Measurements from ENCODE around the gene VPS13D. TPM values are rescaled to one million over a fixed set of nuclear protein-coding genes. Genes with fewer than 3 reads are reported as not detected.
A peak's percentile ranks its signal among the peaks of the same experiment; 100 is the strongest.
"Not testable (repeated sequence)": the region's sequence is repeated elsewhere in the genome, so short reads cannot be mapped to it uniquely, and the experiment has no call there.

VPS13D gene
- total RNA-seq, 4 donors from 2014 or later, result 33.2 to 115 (median 56.5) TPM

DNA sequence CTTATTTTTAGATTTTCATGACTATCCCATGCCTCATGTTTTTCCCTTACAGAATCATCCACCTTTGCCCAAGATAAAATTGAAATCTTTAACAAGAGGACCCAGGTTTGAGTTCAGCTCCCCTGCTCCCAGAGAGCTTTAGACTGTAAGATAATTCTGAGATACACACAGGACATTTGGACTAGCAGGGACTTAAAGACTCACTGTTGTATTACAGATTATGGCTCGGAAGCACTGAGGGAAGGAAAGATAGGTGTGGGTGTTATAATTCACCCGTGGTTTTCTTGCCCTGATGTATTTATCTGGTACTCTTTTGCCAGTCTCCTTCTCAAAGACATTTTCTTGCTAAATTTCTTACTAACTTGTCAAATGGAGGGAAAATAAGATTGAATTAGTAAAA, 238.5 kb downstream of the VPS13D start:
- intact Hi-C loops (cut with DNase I; ENCODE audit: low total_unique reads), result no loop called here
- peaks cover 6 to 17% of the 10 kb centered on the region in 2 donors for H3K4me1 ChIP-seq

GRCh38 chr1:12469493-12469892, 239.7 kb downstream of the VPS13D start:
- no peak for DNase-seq
- TF ChIP-seq CTCF (IDR thresholded peaks at IDR 0.05), result no peak
- TF ChIP-seq POLR2A (IDR thresholded peaks at IDR 0.05), result no peak
- H3K36me3 ChIP-seq, result no peaks in the 10 kb centered on the region
- no peak overlapping the region for H3K27ac ChIP-seq
- no peaks in the 10 kb centered on the region for H3K27me3 ChIP-seq
- no peaks in the 10 kb centered on the region for H3K9me3 ChIP-seq
- H3K4me1 ChIP-seq, result peaks cover 6 to 19% of the 10 kb centered on the region in 2 donors
- H3K4me3 ChIP-seq, result no peak overlapping the region
- intact Hi-C loops (cut with DNase I; ENCODE audit: low total_unique reads), result no loop called here

More for the DNA sequence above, 238.5 kb downstream of the VPS13D start:
- no peak for DNase-seq
- Histone ChIP-seq H3K27me3 (no peaks in the 10 kb centered on the region), H3K36me3 (no peaks in the 10 kb centered on the region), H3K4me3 (no peak overlapping the region), H3K9me3 (no peaks in the 10 kb centered on the region), H3K27ac (no peak overlapping the region)
- no peak for TF ChIP-seq CTCF (IDR thresholded peaks at IDR 0.05)
- no peak for TF ChIP-seq POLR2A (IDR thresholded peaks at IDR 0.05)

GRCh38 chr1:12469990-12470389, 240.2 kb downstream of the VPS13D start:
- intact Hi-C loops (cut with DNase I; ENCODE audit: low total_unique reads), result no loop called here
- Histone ChIP-seq H3K36me3 (no peaks in the 10 kb centered on the region), H3K27me3 (no peaks in the 10 kb centered on the region), H3K27ac (no peak overlapping the region), H3K4me1 (peaks cover 10 to 20% of the 10 kb centered on the region in 2 donors), H3K9me3 (no peaks in the 10 kb centered on the region), H3K4me3 (no peak overlapping the region)
- TF ChIP-seq POLR2A (IDR thresholded peaks at IDR 0.05) (no peak), CTCF (IDR thresholded peaks at IDR 0.05) (no peak)
- DNase-seq, result no peak

GRCh38 chr1:12470916-12471315, 241.1 kb downstream of the VPS13D start:
- intact Hi-C loops (cut with DNase I; ENCODE audit: low total_unique reads); H3K27ac ChIP-seq; H3K9me3 ChIP-seq; H3K36me3 ChIP-seq; DNase-seq; H3K27me3 ChIP-seq; H3K4me3 ChIP-seq: not testable (repeated sequence)
- H3K4me1 ChIP-seq, result peaks cover 17 to 28% of the 10 kb centered on the region in 2 donors

GRCh38 chr1:12472156-12472797, 242.4 kb downstream of the VPS13D start:
- TF ChIP-seq CTCF (IDR thresholded peaks at IDR 0.05), result no peak
- TF ChIP-seq POLR2A (IDR thresholded peaks at IDR 0.05), result no peak
- peak overlapping the region; percentile 72 to 80 for H3K27ac ChIP-seq
- no peaks in the 10 kb centered on the region for H3K36me3 ChIP-seq
- no peaks in the 10 kb centered on the region for H3K9me3 ChIP-seq
- no peak overlapping the region for H3K4me3 ChIP-seq
- DNase-seq, result no peak
- intact Hi-C loops (cut with DNase I; ENCODE audit: low total_unique reads), result no loop called here
- H3K4me1 ChIP-seq, result peaks cover 17 to 28% of the 10 kb centered on the region in 2 donors
- no peaks in the 10 kb centered on the region for H3K27me3 ChIP-seq

All from uterus (tissue), 4 donors.